Stimulated activated CD4-positive, alpha-beta T cell treated with anti-CD3 and anti-CD28 coated beads, Interleukin-4, amount 100 ng/mL, for 24 hours (primary cell): Measurements from ENCODE around the gene GPATCH8.
A peak's percentile ranks its signal among the peaks of the same experiment; 100 is the strongest.
"Not testable (repeated sequence)": the region's sequence is repeated elsewhere in the genome, so short reads cannot be mapped to it uniquely, and the experiment has no call there.

Experiments
- DNase-seq: peaks from one replicate; pipeline ENCODE4 v3.0.0-alpha.2; 2020

The GPATCH8 gene

DNA sequence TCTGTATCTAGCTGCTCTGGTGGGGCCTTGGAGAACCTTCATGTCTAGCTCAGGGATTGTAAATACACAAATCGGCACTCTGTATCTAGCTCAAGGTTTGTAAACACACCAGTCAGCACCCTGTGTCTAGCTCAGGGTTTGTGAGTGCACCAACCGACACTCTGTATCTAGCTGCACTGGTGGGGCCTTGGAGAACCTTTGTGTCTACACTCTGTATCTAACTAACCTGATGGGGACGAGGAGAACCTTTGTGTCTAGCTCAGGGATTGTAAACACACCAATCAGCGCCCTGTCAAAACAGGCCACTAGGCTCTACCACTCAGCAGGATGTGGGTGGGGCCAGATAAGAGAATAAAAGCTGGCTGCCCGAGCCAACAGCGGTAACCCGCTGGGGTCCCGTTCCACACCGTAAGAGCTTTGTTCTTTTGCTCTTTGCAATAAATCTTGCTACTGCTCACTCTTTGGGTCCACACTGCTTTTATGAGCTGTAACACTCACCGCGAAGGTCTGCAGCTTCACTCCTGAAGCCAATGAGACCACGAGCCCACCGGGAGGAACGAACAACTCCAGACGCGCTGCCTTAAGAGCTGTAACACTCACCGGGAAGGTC is 133.7 kb downstream of the GPATCH8 start:
- DNase-seq: not testable (repeated sequence)

DNA sequence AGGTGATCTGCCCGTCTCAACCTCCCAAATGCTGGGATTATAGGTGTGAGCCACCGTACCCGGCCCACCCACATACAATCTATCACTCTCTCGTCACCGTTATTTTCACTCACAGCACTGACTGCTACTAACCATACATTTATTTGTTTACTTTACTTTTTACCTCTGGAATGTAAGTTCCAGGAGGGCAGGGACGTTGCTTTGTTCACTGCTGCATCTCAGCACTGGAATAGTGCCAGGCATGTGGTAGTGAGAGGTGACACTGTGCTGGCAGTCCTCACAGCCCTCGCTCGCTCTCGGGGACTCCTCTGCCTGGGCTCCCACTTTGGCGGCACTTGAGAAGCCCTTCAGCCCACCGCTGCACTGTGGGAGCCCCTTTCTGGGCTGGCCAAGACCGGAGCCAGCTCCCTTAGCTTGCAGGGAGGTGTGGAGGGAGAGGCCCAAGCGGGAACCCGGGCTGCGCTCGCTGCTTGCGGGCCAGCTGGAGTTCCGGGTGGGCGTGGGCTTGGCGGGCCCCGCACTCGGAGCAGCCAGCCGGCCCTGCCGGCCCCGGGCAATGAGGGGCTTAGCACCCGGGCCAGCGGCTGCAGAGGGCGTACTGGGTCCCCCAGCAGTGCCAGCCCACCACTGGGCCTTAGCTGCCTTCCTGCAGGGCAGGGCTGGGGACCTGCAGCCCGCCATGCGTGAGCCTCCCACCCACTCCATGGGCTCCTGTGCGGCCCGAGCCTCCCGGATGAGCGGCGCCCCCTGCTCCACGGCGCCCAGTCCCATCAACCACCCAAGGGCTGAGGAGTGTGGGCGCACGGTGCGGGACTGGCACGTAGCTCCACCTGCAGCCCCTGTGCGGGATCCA is 134.6 kb downstream of the GPATCH8 start:
- not testable (repeated sequence) for DNase-seq

DNA sequence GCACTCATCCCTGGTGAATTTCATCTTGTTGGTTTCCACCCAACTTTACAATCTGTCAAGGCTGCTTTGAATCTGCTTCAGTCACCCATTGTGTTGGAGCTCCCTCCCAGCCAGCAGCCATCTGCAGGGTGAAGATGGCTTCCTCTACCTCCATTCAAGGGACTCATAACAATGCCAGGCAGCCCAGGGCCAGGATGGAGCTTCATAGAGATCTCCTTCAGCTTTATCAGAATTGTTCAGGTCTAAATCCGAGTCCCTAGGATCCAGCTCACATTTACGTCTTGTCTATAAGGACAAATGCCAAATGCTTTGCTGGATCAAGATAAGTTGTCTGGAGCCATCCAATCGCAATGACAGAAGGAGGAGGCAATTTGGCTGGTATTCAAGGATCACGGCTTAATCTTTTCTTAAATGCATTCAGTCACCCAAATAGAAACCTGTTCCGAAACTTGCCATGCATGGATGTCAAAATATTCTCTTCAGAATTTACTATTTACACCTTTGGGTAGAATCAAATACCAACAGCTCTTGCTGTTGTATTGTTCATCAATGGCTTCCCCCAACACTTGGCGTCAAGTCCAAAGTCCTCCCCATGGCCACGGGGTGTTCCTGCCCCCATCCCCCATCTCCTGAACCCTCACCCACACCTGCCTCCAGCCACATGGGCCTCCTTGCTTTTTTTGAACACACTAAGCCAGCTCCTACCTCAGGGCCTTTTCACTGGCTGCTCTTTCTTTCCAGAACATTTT is 135.8 kb downstream of the GPATCH8 start:
- no peak for DNase-seq

DNA sequence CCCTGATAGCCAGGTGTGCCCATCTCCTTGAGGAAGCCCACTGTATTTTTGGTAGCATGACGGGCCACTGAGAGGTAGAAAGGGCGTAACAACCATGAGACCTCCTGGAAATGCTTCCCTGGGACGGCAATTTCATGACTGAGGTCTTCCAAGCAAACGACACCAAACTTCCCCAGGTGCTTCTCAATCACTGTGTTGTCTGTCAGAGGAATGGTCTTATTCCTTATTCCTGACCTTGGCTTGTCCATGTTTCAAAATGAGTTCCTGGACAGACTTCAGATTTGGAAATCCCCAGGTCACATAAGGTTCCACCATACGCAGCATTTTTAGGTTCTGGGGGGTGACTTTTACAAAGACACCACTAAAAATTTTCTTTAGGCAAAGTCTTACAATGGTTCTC is 138.2 kb downstream of the GPATCH8 start:
- not testable (repeated sequence) for DNase-seq

DNA sequence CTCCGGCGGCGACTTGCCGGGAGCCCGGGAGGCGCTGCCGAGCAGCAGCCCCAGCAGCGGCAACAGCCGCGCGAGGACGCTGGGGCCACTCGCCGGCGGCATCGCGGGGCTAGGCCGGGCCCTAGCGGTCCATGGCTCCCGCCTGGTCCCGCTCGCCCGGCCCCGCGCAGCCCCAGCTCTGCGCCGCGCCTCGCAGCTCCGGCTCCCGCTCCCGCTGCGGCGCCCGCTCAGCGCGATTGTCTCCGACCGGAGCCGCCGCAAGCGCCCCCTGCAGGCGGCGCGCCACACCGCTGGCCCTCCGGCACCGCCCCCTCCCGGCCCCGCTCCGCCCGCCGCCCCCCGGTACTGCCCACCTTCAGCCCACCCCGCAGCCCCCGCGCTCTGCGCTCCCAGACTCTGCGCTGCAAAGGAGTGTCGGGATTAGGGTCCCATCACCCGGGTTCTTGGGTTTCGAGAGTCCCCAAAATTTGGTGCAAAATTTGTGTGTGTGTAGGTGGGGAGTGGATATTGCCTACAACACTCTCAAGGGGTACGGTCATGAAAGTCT is 139.5 kb downstream of the GPATCH8 start, which contains the start of gene FAM171A2:
Gene FAM171A2, minus strand, starts transcription at position 241 of the 547 bp plus-strand sequence. Its CDS starts 139 bp downstream, at position 102.
- peak; percentile 65 for DNase-seq

DNA sequence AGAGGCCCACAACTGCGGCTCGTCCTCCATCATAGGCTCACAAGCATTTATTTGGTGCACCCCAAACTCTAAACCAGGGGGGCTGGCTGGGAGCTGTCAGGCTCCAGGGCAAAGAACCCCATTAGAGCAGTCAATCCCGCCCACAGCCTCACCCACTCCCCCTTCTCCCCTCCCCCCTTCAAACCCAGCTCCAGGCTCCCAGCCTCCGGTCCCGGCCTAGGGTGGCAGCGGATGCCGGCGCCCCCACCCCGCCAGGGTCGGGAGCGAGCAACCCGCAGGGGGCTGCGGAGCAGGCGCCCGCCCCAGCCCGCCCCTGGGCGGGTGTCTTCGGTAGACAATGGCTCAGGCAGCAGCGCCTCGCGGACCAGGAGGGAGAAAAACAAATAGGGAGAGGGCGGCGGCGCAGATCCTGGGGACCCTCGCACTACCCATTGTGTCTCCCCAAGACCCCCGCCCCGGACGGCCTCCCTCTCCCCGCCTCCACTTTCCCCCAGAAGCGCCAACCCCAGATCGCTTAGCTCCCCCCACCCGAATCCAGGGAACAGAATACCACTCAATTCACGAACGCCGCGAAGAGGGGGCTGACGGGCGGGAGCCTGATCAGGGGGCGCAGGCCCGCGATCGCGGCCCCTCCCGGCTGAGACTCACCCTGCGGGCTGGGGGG is 140.1 kb downstream of the GPATCH8 start:
- DNase-seq: no peak

DNA sequence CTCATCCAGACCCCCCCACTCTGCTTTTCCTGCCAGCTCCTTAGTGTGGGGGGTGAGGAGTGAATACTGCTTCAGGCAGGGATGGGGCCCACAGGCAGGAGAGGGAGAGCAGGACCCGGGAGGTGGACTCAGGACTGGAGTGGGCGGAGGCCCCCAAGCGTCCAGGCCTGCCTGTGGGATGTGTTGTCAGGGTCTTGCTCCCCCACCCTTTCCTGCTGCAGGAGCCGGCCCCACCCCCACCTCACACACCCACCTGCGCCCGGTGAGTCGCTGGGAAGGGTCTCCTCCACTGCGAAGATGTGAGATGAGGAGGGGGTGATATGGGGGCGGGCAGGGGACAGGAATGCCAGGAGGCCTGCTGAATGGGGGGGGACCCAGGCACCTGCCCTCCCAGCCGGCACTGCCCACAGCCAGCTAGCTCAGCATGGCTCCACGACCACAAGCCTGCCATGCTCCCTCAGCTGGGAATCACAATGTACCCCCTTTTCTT is 140.7 kb downstream of the GPATCH8 start:
- DNase-seq: no peak

DNA sequence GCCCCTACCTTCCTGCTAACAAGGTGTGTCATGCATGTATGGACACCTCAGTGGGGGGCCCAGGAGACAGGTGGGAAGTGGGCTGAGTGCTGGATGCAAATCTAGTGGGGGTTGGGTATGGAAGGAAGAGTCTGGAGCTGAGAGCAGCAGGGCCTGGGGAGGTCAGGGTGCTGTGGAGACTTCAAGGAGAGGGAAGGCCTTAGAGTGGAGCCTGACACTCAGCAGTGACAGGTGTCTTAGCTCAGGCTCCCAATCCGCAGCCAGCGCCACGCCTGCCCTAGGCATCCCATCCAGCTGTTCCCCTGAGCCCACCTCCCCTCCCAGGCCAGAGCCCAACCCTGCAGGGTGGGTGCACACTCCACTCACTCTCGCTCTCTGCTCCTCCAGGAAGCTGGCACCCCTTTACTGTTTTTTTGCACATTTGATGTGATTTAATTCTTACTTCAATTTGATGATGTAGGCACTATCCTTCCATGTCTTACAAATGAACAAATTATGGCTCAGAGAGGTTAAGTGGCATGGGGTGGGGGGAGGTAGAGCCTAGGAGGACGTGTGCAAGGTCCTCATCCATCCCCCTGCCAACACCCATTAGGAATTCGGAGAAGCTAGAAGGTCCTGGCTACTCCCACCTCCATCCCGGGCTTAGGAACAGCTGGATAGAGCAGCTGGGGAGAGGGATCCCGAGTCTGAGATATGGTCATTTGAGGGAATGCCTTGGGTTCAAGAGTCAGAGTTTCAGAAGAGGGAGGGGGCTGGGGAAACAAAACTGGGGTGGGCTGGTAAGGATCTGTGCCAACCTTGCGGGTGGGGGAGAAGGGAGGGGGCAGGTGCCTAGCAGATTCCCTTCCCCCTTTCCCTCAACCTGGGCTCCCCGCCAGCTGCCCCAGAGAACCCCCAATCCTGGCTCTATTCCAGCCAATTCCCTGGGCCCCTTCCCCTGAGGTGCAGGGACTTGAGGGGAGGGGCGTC is 141.6 kb downstream of the GPATCH8 start:
- no peak for DNase-seq

DNA sequence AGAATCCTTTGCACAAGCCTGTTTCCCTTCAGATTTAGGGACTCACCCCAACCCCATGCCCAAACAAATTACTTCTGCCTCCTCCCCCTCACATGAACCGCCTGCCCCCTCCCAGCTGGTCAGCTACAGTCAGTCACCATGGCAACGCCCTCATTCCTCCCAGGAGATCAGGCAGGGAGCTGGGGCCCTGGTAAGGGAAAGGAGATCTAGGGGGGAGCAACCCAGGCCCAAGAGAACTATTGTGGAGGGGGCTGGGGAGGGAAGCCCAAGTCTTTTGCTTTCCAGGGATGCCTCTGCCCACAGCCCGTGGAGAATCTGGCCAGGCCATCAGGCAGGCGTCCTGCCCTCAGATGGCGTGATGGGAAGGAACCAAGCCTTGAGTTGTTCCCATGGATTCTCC is 142.4 kb downstream of the GPATCH8 start:
- DNase-seq: no peak

DNA sequence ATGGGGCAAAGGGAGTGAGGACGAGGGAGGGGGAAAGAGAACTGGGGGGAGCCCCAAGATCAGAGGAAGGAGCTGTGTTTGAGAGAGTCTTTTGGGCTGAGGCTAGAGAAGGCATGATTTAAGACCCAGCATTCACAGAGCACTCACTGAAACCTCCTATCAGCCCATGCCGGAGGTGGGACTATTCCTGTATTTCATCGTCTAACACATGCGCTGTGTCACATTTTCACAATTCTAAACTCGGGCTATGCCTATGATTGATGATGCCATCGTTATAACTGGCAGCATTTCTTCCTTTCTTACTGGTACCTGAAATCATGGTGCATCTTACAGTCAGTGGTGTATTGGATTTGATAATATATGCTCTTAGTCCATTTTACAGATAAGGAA is 143.1 kb downstream of the GPATCH8 start:
- no peak for DNase-seq

DNA sequence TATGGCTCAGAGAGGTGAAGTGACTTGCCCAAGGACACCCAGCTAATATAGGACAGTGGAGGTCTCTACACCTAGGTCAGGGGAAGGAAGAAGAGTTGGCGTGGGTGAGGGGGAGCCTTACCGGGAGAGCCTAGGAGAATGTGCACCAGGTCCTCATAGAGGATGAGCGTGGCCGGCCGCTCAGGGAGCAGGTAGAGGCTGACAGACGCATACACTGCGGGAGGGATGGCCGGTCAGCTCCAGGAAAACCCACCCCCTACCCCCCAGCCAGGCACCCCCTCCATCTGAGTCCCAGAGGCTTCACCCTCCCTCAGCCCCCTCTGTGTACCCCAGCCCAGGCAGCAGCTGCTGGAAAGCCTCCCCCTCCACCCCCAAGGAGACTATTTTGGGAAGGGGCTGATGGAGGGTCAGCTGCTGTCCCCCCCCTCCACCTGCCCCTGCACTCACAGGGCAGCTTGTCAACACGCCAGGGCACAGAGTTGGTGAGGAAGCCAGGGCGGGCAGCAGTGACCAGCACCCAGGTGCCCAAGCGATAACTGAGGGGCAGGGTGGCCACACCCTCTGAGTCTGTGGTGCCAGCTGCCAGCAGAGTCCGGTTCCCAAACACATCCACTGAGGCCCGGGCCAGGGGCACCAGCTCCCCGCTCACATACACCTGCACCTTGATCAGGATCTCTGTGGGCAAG is 143.6 kb downstream of the GPATCH8 start:
- DNase-seq: no peak

DNA sequence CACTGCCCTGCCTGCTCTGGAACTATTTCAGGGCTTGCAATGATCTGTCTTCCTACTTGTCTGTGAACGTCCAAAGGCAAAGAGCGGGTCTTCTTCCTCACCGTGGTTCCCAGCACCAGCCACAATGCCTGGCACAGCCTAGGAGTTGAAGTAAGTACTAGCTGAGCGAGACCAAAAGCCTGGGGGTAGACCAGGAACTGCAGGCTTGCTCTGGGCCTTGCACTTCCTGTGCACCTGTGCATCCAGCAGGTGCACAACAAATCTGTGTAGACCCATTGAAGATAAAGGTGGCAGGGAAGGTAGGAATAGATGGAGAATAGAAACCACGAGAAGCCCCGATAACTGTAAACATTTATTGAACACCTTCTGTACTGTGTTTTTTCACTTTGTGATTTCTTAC is 144.2 kb downstream of the GPATCH8 start:
- no peak for DNase-seq

DNA sequence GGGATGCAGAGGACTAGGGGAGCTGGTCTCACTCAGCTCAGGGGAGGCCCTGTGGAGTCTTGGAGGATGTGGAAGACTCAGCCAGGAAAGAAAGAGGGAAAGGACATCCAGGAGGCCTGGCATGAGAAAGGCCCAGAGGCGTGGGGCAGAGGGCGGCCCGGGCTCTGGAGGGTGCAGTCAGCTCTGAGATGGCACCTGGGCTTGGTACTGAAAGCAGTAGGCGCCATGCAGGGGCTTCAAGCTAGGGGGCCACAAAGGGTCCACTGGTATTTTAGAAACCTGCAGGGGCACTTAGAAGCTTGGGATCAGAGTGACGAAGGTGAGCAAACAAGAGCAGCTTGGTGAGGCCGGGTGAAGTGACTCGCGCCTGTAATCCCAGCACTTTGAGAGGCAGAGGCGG is 145.1 kb downstream of the GPATCH8 start:
- DNase-seq: no peak

DNA sequence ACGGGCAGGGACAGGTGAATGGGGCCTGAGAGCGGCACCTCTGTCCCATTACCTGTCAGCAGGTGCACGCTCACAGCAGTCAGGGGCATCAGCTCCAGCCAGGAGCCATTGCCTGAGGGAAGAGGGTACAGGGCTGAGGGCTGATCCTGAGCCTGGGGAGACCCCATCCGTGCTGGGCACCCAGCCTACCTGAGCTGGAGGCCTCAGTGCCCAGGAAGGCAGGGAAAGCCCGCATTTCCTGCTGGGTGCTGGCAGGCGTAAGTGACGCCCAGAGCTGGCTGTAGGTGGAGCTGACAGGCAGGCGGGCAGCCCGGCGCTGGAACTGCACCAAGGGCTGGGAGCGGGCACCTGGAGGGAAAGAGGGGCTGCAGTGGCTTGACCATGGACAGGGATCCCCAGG is 147.0 kb downstream of the GPATCH8 start:
- no peak for DNase-seq

DNA sequence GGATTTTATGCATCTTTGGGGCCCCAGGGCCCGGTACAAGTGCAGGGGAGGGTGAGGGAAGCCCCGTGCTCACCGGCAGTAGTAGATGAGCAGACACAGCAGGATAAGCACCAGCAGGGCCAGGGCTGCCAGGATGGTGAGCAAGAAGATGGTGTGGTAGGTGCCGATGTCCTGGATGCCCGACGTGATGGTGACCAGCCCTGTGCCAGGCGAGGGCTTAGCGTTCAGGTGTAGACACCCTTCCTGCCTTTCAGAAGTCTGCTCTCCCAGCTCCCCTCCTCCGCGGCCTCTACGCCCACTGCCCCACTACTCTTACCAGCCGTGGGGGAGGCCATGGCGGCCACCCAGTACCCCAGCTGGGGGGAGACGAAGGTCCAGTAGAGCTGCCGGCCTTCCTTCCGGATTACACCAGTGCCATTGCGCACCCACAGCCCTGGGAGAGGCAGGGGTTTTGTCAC is 147.5 kb downstream of the GPATCH8 start:
- no peak for DNase-seq

DNA sequence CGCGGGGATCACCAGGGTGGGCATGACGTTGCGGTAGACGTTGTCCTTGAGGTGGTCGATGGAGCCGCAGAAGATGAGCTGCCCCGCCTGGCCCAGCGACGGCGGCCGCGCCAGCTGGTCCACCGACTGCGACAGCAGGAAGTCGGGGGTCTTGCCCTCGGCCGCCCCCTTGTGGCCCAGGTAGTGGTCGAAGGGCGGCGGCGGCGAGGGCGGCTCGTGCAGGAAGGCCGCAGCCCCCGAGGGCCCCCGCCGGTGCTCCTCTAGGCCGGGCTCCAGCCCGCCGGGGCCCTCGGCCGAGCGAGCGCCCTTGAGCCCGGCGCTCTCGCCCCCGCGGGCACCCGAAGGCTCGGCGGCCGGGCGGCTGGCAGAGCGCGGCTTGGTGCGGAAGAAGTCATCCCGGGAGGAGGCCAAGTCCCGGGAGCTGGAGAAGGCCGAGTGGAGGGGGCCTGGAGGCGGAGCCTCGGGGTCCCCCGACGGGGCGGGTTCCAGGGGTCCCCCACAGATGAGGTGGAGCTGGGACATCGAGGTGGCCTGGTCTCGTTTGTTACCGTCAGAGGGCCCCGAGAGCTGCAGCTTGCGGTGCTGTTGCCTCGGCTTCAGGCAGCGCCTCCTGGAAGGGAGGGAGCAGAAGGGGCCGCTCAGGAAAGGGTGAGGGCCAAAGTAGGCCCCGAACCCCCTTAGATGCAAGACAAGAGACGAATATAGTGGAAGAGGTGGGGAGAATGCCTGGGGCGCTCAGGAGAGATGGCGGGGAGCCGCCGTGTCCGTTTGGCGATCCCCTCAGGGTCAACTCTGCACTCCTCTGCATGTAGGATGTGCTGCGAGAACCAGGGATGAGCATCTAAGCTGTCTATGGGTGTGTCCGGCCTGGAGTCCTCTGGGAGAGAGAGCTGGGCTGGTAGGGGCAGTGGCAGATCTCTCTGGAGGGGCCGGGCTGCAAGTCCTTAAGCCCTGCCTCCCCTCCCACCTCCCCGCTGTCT is 148.3 kb downstream of the GPATCH8 start:
- peak; percentile 58 for DNase-seq

DNA sequence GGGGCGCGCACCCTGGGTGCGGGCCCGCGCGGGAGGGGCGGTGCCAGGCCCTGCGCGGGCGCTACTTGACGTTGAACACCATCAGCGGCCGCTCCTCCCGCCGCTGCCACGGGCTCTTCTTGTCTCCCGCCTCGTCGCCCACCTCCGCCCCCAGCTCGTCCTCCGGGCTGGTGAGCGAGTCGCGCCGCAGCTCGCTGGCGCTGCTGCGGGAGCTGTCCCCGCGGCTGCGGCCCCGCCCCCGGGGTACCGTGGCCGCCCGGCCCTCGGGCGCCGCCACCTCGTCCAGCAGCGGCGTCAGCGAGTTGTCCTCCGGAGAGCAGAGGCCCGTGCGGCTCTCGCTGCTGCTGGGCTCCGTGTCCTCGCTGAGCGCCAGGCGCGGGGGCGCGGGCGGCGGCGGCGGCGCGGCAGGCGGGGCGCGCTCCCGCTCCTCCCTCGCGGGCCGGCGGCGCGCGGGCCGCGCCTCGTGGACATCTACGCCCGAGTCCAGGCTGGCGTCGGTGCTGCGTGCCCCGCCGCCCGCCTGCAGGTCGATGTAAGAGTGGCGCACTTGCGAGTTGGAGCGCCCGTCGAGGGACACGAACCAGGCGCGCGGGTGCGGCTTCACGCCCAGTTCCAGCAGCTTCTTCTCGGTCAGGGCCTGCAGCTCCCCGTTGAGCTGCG is 149.4 kb downstream of the GPATCH8 start:
- no peak for DNase-seq

DNA sequence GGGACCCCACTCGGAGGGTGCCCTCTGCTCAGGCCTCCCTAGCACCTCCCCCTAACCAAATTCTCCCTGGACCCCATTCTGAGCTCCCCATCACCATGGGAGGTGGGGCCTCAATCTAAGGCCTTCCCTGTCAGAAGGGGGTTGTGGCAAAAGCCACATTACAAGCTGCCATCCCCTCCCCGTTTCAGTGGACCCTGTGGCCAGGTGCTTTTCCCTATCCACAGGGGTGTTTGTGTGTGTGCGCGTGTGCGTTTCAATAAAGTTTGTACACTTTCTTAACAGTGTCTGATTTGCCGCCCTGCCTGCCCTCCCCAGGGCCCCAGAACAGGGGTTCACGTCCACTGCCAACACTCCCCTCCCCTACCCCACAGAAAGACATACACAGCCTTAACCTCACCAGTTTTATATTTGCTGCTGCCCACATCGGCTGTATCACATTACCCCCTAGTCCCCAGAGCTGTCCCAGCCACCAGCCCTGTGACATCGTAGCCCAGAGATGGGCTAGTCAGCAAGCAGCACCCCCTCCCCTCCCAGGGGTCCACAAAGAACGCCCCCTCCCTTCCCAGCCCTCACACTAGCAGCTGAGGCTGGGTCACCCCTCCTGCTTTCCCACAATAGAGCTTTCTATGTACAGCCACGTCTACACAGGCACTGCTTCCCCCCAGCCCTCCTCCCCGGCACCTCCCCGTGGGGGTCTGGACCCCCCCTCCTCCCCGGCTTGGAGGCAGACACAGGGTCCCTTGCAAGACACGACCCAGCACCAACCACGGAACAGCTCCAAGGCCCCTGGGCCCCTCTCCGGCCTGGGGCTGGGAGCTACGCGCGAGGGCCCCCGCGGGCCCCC is 150.2 kb downstream of the GPATCH8 start:
- DNase-seq: no peak
